Stimulated activated CD4-positive, alpha-beta T cell treated with anti-CD3 and anti-CD28 coated beads, Interleukin-4, amount 100 ng/mL, for 4 hours (primary cell): ENCODE data around the gene RALB.
A peak's percentile ranks its signal among the peaks of the same experiment; 100 is the strongest.

Experiments
- DNase-seq, 2 experiments: peaks; one replicate each; pipeline ENCODE4 v3.0.0-alpha.2; 2020

Gene RALB, protein sequence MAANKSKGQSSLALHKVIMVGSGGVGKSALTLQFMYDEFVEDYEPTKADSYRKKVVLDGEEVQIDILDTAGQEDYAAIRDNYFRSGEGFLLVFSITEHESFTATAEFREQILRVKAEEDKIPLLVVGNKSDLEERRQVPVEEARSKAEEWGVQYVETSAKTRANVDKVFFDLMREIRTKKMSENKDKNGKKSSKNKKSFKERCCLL

DNA sequence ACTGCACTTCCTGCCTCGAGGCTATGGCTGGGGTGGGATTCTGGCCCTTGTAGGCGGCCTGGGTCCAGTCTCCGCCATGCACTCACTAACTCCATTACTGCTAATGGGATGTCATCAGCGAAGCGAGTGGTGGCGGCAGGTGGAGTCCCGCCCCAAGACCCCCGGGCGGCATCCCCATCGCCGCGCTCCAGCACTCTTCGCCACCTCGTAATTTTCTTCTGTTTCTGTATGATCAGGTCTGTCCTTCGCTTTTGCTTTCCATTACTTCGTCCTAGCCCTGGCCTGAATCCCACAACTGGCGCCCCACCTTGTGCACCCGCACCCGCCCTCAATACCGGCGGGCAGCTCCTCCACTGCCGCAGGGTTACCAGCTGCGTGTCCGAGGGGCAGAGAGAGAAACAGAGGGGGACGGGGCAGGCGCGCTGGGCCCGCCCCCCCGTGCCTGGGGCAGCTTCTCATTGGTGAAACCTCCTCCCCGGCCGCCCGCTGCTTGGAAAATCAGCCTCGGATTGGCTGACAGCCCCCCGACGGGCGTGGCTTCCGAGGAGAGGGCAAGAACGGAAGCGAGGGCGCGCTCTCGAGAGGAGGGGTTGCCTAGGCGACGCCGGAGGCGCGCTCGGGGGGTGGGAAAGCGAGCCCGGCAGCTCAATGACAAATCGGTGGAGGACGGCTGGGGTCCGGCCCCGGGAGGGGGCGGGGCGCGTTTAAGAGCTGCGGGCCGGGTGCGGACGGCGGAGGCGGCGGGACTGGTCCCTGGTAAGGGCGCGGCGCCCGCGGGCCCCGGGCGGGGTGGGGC lies at the start of gene RALB:
TSS of gene RALB (plus strand) at position 628 of the 796 bp plus-strand sequence. CDS start 25,813 bp downstream, outside the sequence.
- peak; percentile 98 for DNase-seq

DNA sequence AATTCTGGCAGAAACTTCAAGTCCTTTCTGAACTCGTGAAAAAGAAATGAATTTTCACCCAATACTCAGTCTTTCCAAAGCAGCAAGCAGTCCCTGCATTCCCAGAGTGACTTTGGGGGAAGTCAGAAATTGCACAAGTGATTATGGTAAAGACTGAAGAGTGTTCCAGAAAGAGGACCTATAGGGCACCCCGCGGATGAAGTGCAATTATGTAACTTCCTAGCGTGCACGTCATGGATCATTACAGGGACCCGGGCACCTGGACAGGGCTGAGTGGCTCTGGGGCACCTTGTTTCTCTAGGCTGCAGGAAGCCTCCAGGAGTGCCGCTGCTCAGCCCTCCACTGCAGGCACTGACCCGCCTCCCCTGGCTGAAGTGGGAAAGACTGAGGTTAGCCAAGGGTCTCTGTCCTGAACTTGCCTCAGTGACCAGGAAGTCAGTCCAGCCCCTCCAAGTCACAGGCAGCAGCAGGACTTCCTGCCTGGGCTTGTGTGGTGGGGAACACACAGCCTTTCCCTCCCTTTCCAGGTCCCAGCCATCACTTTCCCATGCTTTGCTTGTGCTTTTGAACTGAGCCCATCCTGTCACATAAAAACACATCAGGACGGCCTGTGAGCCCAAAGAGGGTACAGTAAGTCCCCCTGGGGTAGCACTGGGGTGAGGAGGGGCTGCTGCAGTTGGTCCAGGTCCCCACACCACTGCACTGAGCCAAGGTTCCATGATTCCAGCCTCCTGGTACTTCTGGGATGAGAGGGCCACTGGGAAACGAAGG lies 49.2 kb upstream of the RALB start:
- no peak for DNase-seq

- no peak for DNase-seq
These were observed 48.6 kb upstream of the RALB start for GRCh38 chr2:120204022-120204405.

DNA sequence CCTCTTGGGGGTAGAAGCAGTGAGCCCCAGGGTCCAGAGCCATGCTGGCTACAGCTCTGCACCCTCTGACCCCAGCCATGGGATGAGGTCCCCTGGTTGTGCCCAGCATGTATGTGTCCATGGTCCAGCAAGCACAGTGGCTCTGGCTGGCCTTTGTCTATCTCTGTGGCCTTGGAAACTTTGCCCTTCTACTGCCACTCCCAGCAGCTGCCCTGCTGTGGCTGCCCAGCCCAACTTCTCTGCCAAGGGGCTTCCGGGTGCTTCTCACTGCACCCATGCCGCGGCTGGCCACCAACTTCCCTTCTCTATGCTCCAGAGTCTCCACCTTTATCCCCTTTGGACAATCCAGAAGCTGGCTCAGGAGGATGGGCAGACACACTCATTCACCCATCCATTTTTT lies 48.2 kb upstream of the RALB start:
- DNase-seq, result no peak

DNA sequence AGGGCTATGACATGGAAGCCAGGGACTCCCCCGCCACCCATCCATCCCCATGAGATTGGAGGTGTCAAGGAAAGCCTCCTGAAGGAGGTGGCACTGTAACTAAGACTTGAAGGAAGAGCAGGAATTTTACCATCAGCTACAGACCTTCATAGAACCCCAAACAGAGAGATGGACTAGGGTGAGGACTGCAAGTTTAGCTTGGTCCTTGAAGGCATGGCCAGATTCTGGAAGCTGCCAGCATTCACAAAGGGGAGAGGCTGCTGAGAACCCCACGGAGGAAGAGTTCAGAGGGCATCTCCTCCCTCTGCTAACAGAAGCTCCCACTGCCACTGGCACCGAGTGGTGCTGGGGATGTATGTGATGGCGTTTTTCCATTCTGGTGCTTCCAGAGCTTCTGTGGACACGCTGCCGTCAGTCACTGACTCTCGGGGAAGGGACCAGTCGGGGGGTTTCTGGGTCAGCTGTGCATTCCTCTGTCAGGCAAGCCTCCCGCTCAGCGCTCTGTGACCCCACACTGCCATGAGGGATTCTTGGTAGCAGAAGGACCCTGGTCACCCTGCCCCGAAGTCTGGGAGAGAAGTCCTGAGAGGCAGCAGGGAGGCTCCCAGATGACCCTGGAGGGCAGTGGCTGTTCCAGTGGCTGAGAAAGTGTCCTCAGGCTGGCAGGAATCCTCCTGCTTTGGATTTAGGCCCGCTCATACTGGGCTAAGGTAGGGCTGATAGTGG lies 47.5 kb upstream of the RALB start:
- no peak for DNase-seq

DNA sequence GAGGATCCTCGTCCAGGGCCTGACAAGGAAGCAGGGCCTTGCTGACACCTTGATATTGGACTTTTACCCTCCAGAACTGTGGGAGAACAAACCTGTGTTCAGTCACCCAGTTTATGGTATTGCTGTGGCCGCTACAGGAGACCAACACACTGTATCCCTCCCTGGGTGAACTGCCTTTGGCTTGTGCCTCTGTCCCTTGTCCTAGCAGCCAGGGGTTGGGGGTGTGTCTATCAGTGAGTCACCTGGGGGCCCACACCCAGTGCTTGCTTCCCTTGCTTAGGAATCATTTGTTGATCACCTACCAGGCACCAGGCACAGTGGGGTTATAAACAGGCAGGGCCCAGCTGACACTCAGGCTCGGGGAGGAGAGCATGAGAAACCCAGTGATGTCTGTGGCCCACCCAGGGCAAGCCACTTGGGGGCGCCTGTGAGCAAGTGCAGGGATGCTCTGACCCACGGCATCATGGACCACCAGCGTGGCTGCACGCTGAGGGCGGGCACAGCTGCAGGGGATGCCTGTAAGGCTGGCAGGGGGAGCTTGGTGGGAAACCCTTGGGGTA lies 46.5 kb upstream of the RALB start:
- peak in 1 of 2 experiments; percentile 46 for DNase-seq

GRCh38 chr2:120208381-120209353 lies 44.0 kb upstream of the RALB start:
- no peak for DNase-seq

DNA sequence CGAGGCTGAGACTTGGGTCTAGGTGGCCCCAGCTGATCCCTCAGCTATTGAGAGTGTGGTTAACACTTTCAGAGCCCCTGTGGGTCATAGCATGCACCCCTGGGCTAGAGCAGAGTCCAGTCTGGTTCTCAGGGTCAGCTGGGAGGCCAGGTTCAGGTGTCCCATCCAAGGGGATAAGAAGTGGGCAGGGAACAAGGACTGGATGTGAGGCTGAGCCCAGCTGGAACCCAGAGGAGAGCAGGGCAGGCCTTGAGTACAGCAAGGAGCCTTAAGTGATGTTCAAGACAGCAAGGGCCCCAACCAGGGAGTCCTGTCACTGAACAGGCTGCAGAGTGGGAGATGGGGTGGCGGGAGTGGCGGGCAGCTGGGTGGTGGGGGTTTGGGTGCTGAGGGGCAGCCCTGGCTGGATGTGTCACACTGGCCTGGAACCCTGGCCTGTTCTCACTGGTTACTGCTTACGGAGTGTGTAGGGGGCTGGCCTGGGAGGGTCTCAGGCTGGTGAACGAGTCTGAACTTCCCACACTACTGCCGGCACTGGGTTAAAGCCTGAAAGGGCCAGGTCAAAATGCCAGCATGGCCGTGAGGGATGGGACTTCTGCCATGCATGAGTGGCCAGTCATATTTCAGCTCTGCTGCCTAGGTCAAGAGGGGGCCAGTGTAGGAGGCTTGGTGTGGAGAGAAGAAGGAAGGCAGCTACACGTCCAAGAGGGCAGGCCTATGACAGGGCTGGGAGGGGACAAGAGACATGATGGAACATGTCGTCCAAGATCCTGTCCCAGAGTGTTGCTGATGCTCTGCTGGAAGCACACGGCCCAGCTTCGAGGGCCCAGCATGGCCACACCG lies 43.0 kb upstream of the RALB start:
- DNase-seq, result no peak

DNA sequence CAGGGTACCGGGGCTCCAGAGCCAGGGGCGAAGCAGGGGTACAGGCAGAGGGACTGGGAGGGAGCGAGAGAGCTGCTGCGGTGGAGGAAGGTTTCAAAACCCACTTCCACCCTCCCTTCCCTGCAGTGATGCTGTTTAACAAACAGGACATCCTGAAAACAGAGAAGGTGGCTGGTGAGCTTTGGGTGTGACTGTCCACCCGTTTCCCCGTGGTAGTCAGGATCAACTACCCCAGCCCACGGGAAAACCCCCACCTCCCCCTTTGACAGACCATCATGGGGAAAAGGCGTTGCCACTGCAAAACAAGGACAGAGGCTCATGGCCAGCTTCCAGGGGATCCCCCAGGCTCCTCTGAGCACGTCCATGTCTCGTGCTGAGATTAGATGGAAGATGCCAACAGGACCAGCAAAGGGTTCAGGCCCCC lies 42.4 kb upstream of the RALB start:
- no peak for DNase-seq

DNA sequence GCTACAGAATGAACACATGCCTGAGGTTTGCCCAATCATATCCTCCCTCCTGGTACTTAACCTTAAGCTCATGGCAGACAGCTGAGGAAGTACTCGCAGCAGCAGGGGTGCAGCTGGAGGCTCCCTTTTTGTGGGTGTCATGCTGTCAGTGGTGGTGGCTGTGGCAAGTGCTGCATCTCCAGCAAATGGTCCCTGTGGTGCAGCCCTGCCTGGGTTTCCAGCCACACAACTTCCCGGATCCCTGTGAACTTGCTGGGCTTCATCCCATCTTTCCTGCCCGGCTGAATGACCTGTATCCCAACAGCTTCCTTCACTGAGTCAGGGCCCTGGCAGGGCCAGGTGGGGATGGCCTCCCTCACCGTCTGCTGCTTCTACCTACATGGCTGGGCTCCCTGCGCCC lies 34.5 kb upstream of the RALB start:
- no peak for DNase-seq

DNA sequence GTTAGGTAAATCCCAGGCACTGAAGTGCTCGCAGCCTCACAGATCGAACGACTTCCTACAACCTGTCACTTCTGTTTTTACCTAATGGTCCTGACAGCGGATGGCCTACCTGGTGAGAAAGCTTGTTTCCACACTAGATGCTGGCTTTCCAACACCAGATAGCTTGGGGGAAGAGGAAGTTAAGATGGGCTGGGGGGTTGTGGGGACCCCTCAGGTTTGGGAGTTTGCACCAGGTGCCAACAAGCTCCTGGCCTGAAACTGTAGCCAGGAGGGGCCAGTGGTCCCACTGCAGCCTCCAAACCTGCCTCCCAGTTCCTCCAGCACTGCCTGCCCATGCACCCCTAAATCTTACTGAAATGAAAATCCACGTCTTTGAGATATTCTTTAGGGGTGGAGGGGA lies 33.4 kb upstream of the RALB start:
- DNase-seq, result no peak

GRCh38 chr2:120219766-120220165 lies 32.9 kb upstream of the RALB start:
- no peak for DNase-seq

- DNase-seq, result no peak
These were observed 31.9 kb upstream of the RALB start for GRCh38 chr2:120220756-120221155.

- no peak for DNase-seq
These were observed 31.0 kb upstream of the RALB start for GRCh38 chr2:120221616-120222015.

DNA sequence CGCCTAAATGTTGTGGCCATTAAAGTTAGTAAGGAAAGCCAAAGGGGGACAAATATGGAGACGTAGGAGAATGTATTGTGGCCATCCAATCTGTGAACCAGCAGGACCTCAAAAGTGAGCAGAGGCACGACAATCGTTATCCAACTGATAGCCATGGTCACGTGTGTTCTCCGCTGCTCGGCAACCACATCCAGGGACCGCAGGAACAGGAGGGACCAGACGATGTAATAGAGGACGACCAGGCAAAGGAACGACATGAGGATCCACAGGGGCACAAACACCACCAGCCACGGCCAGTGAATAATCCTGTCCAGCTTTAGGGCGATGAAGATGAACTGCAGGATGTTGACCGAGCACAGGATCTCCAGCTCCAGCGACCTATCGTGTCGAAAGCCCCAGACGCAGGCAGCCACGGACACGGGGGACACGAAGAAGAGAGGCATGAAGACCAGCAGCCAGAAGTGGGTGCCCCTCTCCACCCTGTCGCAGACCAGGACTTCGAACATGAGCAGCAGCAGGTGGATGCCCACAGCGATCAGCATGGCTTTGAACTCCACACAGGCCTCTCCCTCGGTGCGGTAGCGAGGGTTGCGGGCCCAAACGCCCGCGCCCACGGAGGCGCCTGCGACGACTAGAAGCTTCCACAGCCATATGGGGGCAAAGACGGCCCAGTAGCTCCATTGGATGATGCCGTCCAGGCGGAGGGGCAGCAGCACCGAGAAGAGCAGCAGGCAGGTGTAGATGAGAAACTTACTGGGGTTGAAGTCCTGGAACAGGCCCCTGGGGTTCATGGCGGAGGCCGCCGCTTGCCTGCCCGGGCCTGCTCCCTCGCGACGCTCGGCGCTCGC lies 30.2 kb upstream of the RALB start:
- no peak for DNase-seq

DNA sequence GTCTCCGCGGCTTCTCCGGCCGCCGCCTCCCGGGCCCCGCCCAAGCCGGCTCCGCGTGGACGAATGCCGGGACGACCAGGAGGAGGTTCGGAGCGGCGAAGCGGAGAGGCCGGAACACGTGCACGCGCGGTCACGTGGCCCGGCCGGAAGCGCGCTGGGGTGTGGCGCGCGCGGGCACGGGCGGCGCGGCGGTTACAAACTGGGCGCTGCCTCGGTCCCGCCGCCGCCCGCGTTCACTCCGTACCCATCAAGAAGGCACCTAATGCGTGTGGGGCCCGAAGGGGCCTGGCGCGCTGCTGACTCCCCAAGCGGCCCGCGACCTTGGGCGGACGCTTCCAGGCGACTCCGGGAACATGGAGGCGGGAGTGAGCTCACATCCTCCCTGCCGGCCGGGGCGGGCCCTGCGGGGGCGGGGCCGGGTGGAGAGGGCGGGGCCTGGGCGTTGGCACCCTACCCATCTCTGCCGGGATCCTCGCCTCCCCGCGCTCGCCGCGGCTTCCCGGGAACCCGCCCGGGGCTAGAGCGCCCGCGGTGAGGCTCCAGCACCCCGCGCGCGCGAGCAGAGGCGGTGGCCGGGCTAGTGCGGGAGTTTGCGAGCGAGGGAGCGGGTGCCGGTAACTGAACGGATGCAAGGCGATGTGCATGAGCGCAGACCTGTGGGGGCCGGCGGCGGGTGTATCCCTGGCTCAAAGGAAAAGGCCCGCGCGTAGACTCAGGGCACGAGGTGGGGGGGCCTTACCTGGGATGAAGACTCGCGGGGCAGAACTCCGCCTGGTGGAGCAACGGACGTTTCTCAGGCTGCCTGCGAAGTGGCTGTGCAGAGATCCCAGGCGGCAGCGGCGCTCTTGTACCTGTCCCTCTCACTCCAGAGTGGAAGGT lies 29.4 kb upstream of the RALB start, which contains the start of gene TMEM185B:
TSS of gene TMEM185B (minus strand) at position 367 of the 879 bp plus-strand sequence. CDS start 424 bp downstream, outside the sequence.
- DNase-seq, result peak; percentile 91 to 92

GRCh38 chr2:120224256-120224655 lies 28.4 kb upstream of the RALB start:
- DNase-seq, result no peak
